IMR-90 (cell line): ENCODE measurements around the gene NIT1. TPM values are rescaled to one million over a fixed set of nuclear protein-coding genes. Genes with fewer than 3 reads are reported as not detected.

ENCODE experiments used
- ATAC-seq: fragments of 200-7000 bp; cut with Tn5 transposase; 2 replicates; pipeline ENCODE4 v1.9.1; 2020; ENCODE audit warnings: low read depth, mild to moderate bottlenecking, moderate library complexity
- BruUV-seq: library from RNA; stranded (reverse); fragments of 400-500 nt; replicated peaks from 2 replicates; lab custom pipeline; 2021; lab: Mats Ljungman, UMichigan
- CTCF ChIA-PET: fragments of 300-600 bp; formaldehyde crosslinking; extraction: SDS; loops from one replicate; lab custom pipeline; 2021; ENCODE audit warnings: antibody characterized with exemption; lab: Yijun Ruan, JAX
- POLR2A ChIA-PET: fragments of 300-600 bp; sonication (Branson Sonifier 250); formaldehyde crosslinking; loops from one replicate; lab custom pipeline; 2022; ENCODE audit warnings: antibody characterized with exemption; ENCODE audit not compliant: unreplicated experiment; lab: Charles Lee
- DNase-seq: peaks from one replicate; pipeline ENCODE4 v3.0.0; 2013
- H2AFZ ChIP-seq: replicated peaks from 2 replicates; pipeline ENCODE3; 2013; ENCODE audit warnings: low read length, mild to moderate bottlenecking; ENCODE audit not compliant: poor library complexity
- H2AK5ac ChIP-seq: 2 replicates; pipeline ENCODE4 v1.6.1; 2013; ENCODE audit warnings: low read depth, low read length, inconsistent platforms
- H2AK9ac ChIP-seq: replicated peaks from 2 replicates; pipeline ENCODE3; 2013; ENCODE audit warnings: mild to moderate bottlenecking, low read depth, low read length, moderate library complexity; ENCODE audit not compliant: poor library complexity
- H2BK120ac ChIP-seq: 2 replicates; pipeline ENCODE4 v1.6.1; 2013; ENCODE audit warnings: low read depth, low read length, inconsistent platforms
- H2BK15ac ChIP-seq: 3 replicates; pipeline ENCODE4 v1.6.1; 2013; ENCODE audit warnings: low read depth, low read length, inconsistent platforms
- H2BK20ac ChIP-seq: 2 replicates; pipeline ENCODE4 v1.6.1; 2013; ENCODE audit warnings: low read depth, mild to moderate bottlenecking, inconsistent platforms, low read length, moderate library complexity
- H2BK5ac ChIP-seq: 2 replicates; pipeline ENCODE4 v1.6.1; 2013; ENCODE audit warnings: mild to moderate bottlenecking, low read depth, low read length, inconsistent platforms; ENCODE audit not compliant: poor library complexity, severe bottlenecking
- H3K14ac ChIP-seq: replicated peaks from 2 replicates; pipeline ENCODE4 v1.6.1; 2013; ENCODE audit warnings: low read depth, low read length, inconsistent platforms
- H3K18ac ChIP-seq: 2 replicates; pipeline ENCODE4 v1.6.1; 2013; ENCODE audit warnings: low read depth, low read length, control low read depth
- H3K23ac ChIP-seq: 2 replicates; pipeline ENCODE4 v1.6.1; 2013; ENCODE audit warnings: low read depth, low read length, inconsistent platforms
- H3K27ac ChIP-seq: 2 replicates; pipeline ENCODE4 v1.5.1; 2013; ENCODE audit warnings: mild to moderate bottlenecking, control low read depth, low read length; ENCODE audit not compliant: insufficient read depth
- H3K27me3 ChIP-seq: 2 replicates; pipeline ENCODE4 v1.6.1; 2013; ENCODE audit warnings: low read length; ENCODE audit not compliant: control insufficient read depth, insufficient read depth
- H3K36me3 ChIP-seq: 2 replicates; pipeline ENCODE4 v1.6.1; 2013; ENCODE audit warnings: low read length, mixed read lengths; ENCODE audit not compliant: control insufficient read depth, insufficient read depth
- H3K4ac ChIP-seq: 2 replicates; pipeline ENCODE4 v1.6.1; 2013; ENCODE audit warnings: low read depth, low read length, inconsistent platforms
- H3K4me1 ChIP-seq: 2 replicates; pipeline ENCODE4 v1.6.1; 2013; ENCODE audit warnings: low read length, mixed read lengths; ENCODE audit not compliant: control insufficient read depth, insufficient read depth
- H3K4me2 ChIP-seq: 2 replicates; pipeline ENCODE4 v1.6.1; 2013; ENCODE audit warnings: low read depth, mild to moderate bottlenecking, control low read depth, low read length, moderate library complexity
- H3K4me3 ChIP-seq: 2 replicates; pipeline ENCODE4 v1.5.1; 2013; ENCODE audit warnings: low read depth, mild to moderate bottlenecking, control low read depth, low read length, moderate library complexity; ENCODE audit not compliant: insufficient read depth
- H3K56ac ChIP-seq: 2 replicates; pipeline ENCODE4 v1.6.1; 2013; ENCODE audit warnings: low read length, inconsistent platforms; ENCODE audit not compliant: insufficient read depth; ENCODE audit errors: extremely low read depth
- H3K79me1 ChIP-seq, 2 experiments: 2 replicates each; pipeline ENCODE4 v1.6.1; 2013; ENCODE audit warnings: low read length in 2 of 2, inconsistent platforms in 1 of 2, low read depth in 1 of 2
- H3K9ac ChIP-seq: 2 replicates; pipeline ENCODE4 v1.6.1; 2013; ENCODE audit warnings: low read depth, low read length, control low read depth
- H3K9me1 ChIP-seq: 2 replicates; pipeline ENCODE4 v1.6.1; 2013; ENCODE audit warnings: low read length, inconsistent platforms; ENCODE audit not compliant: insufficient read depth
- H3K9me3 ChIP-seq: 2 replicates; pipeline ENCODE4 v1.6.1; 2013; ENCODE audit warnings: low read length; ENCODE audit not compliant: control insufficient read depth, insufficient read depth
- H4K20me1 ChIP-seq: 2 replicates; pipeline ENCODE4 v1.6.1; 2013; ENCODE audit warnings: low read length, inconsistent platforms; ENCODE audit not compliant: insufficient read depth
- H4K5ac ChIP-seq: 2 replicates; pipeline ENCODE4 v1.6.1; 2013; ENCODE audit warnings: mild to moderate bottlenecking, low read depth, low read length, control low read depth
- H4K8ac ChIP-seq, 2 experiments: 2 replicates each; pipeline ENCODE4 v1.6.1; 2013; ENCODE audit warnings: low read depth in 2 of 2, low read length in 2 of 2, control low read depth in 1 of 2, inconsistent platforms in 1 of 2
- H4K91ac ChIP-seq: 2 replicates; pipeline ENCODE4 v1.6.1; 2013; ENCODE audit warnings: low read depth, low read length, inconsistent platforms; ENCODE audit not compliant: insufficient read depth
- BHLHE40 ChIP-seq: fragments of 150-350 bp; IDR thresholded peaks from 2 replicates; pipeline ENCODE4 v1.6.1; 2016; ENCODE audit warnings: mild to moderate bottlenecking, low read depth, low read length
- CEBPB ChIP-seq: IDR thresholded peaks from 2 replicates; pipeline ENCODE4 v1.6.1; 2012; ENCODE audit warnings: low read depth, low read length, improper control_type of control experiment
- CHD1 ChIP-seq: IDR thresholded peaks from 2 replicates; pipeline ENCODE4 v1.6.1; 2012; ENCODE audit warnings: low read depth, low read length, improper control_type of control experiment
- FOS ChIP-seq: fragments of 150-350 bp; IDR thresholded peaks from 2 replicates; pipeline ENCODE4 v1.6.1; 2016; ENCODE audit warnings: low read depth, low read length
- MAFK ChIP-seq: IDR thresholded peaks from 2 replicates; pipeline ENCODE4 v1.6.1; 2012; ENCODE audit warnings: low read depth, low read length, improper control_type of control experiment
- MAZ ChIP-seq: IDR thresholded peaks from 2 replicates; pipeline ENCODE4 v1.6.1; 2012; ENCODE audit warnings: low read depth, mild to moderate bottlenecking, low read length, improper control_type of control experiment, moderate library complexity, borderline replicate concordance
- MXI1 ChIP-seq: IDR thresholded peaks from 2 replicates; pipeline ENCODE4 v1.6.1; 2012; ENCODE audit warnings: low read depth, mild to moderate bottlenecking, low read length, moderate library complexity, borderline replicate concordance
- NFE2L2 ChIP-seq: fragments of 150-350 bp; IDR thresholded peaks from 2 replicates; pipeline ENCODE4 v1.6.1; 2016; ENCODE audit warnings: low read depth, mild to moderate bottlenecking, low read length
- POLR2A ChIP-seq: IDR thresholded peaks from 2 replicates; pipeline ENCODE4 v1.6.1; 2012; ENCODE audit warnings: mild to moderate bottlenecking, low read depth, low read length
- RAD21 ChIP-seq: IDR thresholded peaks from 2 replicates; pipeline ENCODE4 v1.6.1; 2012; ENCODE audit warnings: low read length, improper control_type of control experiment
- RCOR1 ChIP-seq: IDR thresholded peaks from 2 replicates; pipeline ENCODE4 v1.6.1; 2012; ENCODE audit warnings: mild to moderate bottlenecking, low read length, improper control_type of control experiment; ENCODE audit not compliant: insufficient replicate concordance
- RFX5 ChIP-seq: IDR thresholded peaks from 2 replicates; pipeline ENCODE4 v1.8.0; 2012; ENCODE audit warnings: low read depth, mild to moderate bottlenecking, low read length, moderate library complexity
- SMC3 ChIP-seq: fragments of 150-350 bp; IDR thresholded peaks from 2 replicates; pipeline ENCODE4 v1.6.1; 2016; ENCODE audit warnings: low read depth, mild to moderate bottlenecking, antibody characterized with exemption, low read length, moderate library complexity
- WGBS, 2 experiments: methylation state at CpG; one replicate each; pipeline versions ENCODE4 v1.1.5 to v1.1.7; 2013; ENCODE audit warnings: missing lambda C conversion rate in 2 of 2; ENCODE audit not compliant: insufficient read length in 1 of 2; ENCODE audit errors: extremely low coverage in 2 of 2; 5-methylcytosine and 5-hydroxymethylcytosine counted together
- dilution Hi-C: fragments of 300-500 bp; cut with HindIII; formaldehyde crosslinking; loops from one replicate; pipeline ENCODE4 v1.14.3; 2018; ENCODE audit warnings: low sequenced_read_pairs; ENCODE audit not compliant: unreplicated experiment
- in situ Hi-C: fragments of 300-500 bp; cut with MboI; formaldehyde crosslinking; loops from 3 replicates; pipeline ENCODE4 v1.14.3; 2019; ENCODE audit warnings: low sequenced_read_pairs, inconsistent platforms, mixed read lengths
- intact Hi-C: fragments of 100-400 bp; cut with micrococcal nuclease; formaldehyde crosslinking; loops from 2 replicates; pipeline ENCODE4 v1.10.0; 2022
- polyA plus RNA-seq, 3 experiments: library from polyadenylated mRNA; depleted of rRNA; stranded (reverse); fragments of >200 nt; gene quantifications; 2 replicates each; pipeline ENCODE4 v1.2.3, GENCODE V29; 2012; ENCODE audit warnings: low replicate concordance in 1 of 3
- total RNA-seq: library from RNA; depleted of rRNA; stranded (reverse); fragments of >200 nt; gene quantifications from 2 replicates; pipeline ENCODE4 v1.2.3, GENCODE V29; 2012
- TF ChIP-seq, protein P1 (sequence below): fragments of 150-350 bp; IDR thresholded peaks from 2 replicates; pipeline ENCODE4 v1.6.1; 2017; ENCODE audit warnings: mild to moderate bottlenecking, antibody characterized with exemption, low read length, low read depth
- TF ChIP-seq, protein P2 (sequence below): conservative IDR thresholded peaks from 2 replicates; pipeline ENCODE4 v1.5.1; 2012; ENCODE audit warnings: mild to moderate bottlenecking, low read depth, low read length, improper control_type of control experiment
- TF ChIP-seq, protein P3 (sequence below): fragments of 150-350 bp; IDR thresholded peaks from 2 replicates; pipeline ENCODE4 v1.6.1; 2016; ENCODE audit warnings: low read depth, mild to moderate bottlenecking, low read length, moderate library complexity, borderline replicate concordance

Gene NIT1
- total and polyA plus RNA-seq, 2 of the 4 experiments (the other 2 are of a cell fraction): 22.8 to 33.6 TPM

DNA sequence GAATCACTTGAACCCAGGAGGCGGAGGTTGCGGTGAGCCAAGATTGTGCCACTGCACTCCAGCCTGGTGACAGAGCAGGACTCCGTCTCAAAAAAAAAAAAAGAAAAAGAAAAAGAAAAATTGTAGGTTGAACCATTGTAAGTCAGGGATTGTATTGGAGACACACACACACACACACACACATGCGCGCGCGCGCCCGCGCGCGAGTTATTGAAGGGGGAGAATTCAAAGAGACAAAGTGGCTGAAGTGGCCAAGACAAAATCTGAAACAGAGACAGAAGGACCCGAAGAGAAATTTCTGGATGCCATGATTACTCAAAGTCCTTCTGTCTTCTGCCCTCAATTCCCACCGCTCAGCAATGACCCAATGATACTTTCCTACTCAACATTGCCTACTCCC lies 23.4 kb upstream of the NIT1 start:
- dilution Hi-C loops (no loop called here), in situ Hi-C loops (no loop called here), intact Hi-C loops (no loop called here)
- DNase-seq (no peak), ATAC-seq (no peak)
- Histone ChIP-seq H3K18ac (no peak overlapping the region), H2BK20ac (no peak overlapping the region), H4K5ac (no peak overlapping the region), H3K4me2 (no peak overlapping the region), H4K8ac (no peak overlapping the region), H3K14ac (no peak overlapping the region), H3K4me1 (peaks cover 12% of the 10 kb centered on the region), H3K36me3 (no peaks in the 10 kb centered on the region), H3K79me1 (no peaks in the 10 kb centered on the region), H2BK5ac (no peak overlapping the region), H2AK5ac (no peak overlapping the region), H2AK9ac (no peak overlapping the region), H3K23ac (no peak overlapping the region), H2AFZ (no peak overlapping the region), H3K4me3 (no peak overlapping the region), H4K91ac (no peak overlapping the region), H3K9me3 (no peaks in the 10 kb centered on the region), H3K9me1 (peaks cover 9% of the 10 kb centered on the region), H3K27ac (no peak overlapping the region), H3K56ac (no peak overlapping the region), H2BK120ac (no peak overlapping the region), H3K4ac (no peak overlapping the region), H3K9ac (no peak overlapping the region), H3K27me3 (no peaks in the 10 kb centered on the region), H2BK15ac (no peak overlapping the region), H4K20me1 (peaks cover 3% of the 10 kb centered on the region)
- BruUV-seq: no TSS peak
- TF ChIP-seq CEBPB: no peak
- no peak for TF ChIP-seq RCOR1
- no peak for TF ChIP-seq NFE2L2
- no peak for TF ChIP-seq RAD21
- TF ChIP-seq RFX5: no peak
- TF ChIP-seq, protein P1, sequence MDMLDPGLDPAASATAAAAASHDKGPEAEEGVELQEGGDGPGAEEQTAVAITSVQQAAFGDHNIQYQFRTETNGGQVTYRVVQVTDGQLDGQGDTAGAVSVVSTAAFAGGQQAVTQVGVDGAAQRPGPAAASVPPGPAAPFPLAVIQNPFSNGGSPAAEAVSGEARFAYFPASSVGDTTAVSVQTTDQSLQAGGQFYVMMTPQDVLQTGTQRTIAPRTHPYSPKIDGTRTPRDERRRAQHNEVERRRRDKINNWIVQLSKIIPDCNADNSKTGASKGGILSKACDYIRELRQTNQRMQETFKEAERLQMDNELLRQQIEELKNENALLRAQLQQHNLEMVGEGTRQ: no peak
- TF ChIP-seq BHLHE40: no peak
- no peak for TF ChIP-seq FOS
- no peak for TF ChIP-seq POLR2A
- TF ChIP-seq MXI1: no peak
- TF ChIP-seq CHD1: no peak
- TF ChIP-seq MAFK: no peak
- TF ChIP-seq, protein P2, sequence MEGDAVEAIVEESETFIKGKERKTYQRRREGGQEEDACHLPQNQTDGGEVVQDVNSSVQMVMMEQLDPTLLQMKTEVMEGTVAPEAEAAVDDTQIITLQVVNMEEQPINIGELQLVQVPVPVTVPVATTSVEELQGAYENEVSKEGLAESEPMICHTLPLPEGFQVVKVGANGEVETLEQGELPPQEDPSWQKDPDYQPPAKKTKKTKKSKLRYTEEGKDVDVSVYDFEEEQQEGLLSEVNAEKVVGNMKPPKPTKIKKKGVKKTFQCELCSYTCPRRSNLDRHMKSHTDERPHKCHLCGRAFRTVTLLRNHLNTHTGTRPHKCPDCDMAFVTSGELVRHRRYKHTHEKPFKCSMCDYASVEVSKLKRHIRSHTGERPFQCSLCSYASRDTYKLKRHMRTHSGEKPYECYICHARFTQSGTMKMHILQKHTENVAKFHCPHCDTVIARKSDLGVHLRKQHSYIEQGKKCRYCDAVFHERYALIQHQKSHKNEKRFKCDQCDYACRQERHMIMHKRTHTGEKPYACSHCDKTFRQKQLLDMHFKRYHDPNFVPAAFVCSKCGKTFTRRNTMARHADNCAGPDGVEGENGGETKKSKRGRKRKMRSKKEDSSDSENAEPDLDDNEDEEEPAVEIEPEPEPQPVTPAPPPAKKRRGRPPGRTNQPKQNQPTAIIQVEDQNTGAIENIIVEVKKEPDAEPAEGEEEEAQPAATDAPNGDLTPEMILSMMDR: no peak
- TF ChIP-seq, protein P3, sequence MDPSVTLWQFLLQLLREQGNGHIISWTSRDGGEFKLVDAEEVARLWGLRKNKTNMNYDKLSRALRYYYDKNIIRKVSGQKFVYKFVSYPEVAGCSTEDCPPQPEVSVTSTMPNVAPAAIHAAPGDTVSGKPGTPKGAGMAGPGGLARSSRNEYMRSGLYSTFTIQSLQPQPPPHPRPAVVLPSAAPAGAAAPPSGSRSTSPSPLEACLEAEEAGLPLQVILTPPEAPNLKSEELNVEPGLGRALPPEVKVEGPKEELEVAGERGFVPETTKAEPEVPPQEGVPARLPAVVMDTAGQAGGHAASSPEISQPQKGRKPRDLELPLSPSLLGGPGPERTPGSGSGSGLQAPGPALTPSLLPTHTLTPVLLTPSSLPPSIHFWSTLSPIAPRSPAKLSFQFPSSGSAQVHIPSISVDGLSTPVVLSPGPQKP: no peak
- no peak for TF ChIP-seq MAZ
- TF ChIP-seq SMC3: no peak
- WGBS, 2 experiments: 100% methylated on average over 1 of the region's 14 CpGs; no CpG with 5 or more reads in 1 of the 2 experiments
- ChIA-PET POLR2A (no interaction called here), CTCF (no interaction called here)
